ENCODE results near the gene TBC1D22A.

TBC1D22A gene

DNA sequence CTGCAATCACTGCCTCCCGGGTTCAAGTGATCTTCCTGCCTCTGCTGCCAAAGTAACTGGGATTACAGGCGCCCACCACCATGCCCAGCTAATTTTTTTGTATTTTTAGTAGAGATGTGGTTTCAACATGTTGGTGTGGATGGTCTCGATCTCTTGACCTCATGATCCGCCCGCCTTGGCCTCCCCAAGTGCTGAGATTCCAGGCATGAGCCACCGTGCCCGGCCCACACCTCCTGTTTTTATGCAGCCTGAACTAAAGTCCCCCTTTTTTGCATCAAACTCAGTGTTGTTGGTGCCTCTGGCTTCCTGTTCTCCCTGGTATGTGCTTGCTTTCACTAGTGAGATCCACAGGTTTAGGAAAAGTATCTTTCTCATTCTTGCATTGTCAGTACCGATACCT is 4.2 kb downstream of the TBC1D22A start:
- intact Hi-C loops (cut with micrococcal nuclease), result no loop called here
- Mint-ChIP-seq H3K36me3 (ENCODE audit: low read depth) (peaks cover 85% of the 10 kb centered on the region), H3K4me1 (ENCODE audit: low read depth) (peaks cover 85% of the 10 kb centered on the region), H3K4me3 (peak overlapping the region; percentile 32), H3K27me3 (no peaks in the 10 kb centered on the region), H3K27ac (peak overlapping the region; percentile 89), H3K9me3 (no peaks in the 10 kb centered on the region)

DNA sequence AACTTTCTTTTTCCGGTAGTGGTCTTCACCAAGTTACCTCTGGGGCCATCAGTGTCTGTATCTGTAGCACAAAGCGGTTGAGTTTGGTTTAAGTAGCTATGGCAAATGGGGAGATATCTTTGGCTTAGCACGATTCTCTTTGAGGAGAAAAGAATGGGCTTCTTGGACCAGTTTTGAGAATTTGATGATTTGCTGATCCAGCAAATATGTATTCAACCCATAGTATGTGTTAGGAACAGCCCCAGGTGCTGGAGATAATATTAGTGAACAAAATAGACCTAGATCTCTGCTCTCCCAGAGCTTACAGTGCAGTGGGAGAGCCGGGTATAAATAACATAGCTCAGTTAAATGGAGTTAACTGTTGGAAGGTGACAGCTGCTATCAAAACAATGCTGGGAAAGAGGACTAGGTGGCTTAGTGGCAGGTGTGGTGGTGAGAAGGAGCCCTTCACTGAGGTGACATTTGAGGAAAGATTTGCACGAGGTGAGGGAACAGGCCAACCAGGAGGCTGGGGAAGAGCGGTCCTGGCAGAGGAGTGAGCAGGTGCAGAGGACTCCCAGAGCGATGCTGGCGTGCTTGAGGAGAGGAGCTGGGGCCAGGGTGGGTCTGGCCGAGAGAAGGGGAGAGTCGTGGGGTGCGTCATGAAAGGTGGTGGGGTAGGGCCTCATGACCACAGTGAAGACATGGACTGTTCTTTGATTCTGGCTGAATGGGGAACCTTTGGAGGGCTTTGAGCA is 5.0 kb downstream of the TBC1D22A start:
- peaks cover 79% of the 10 kb centered on the region for H3K4me1 Mint-ChIP-seq (ENCODE audit: low read depth)
- H3K27me3 Mint-ChIP-seq, result no peaks in the 10 kb centered on the region
- peak overlapping the region; percentile 43 for H3K4me3 Mint-ChIP-seq
- H3K27ac Mint-ChIP-seq, result peak overlapping the region; percentile 89
- peaks cover 78% of the 10 kb centered on the region for H3K36me3 Mint-ChIP-seq (ENCODE audit: low read depth)
- H3K9me3 Mint-ChIP-seq, result no peaks in the 10 kb centered on the region
- intact Hi-C loops (cut with micrococcal nuclease), result no loop called here

DNA sequence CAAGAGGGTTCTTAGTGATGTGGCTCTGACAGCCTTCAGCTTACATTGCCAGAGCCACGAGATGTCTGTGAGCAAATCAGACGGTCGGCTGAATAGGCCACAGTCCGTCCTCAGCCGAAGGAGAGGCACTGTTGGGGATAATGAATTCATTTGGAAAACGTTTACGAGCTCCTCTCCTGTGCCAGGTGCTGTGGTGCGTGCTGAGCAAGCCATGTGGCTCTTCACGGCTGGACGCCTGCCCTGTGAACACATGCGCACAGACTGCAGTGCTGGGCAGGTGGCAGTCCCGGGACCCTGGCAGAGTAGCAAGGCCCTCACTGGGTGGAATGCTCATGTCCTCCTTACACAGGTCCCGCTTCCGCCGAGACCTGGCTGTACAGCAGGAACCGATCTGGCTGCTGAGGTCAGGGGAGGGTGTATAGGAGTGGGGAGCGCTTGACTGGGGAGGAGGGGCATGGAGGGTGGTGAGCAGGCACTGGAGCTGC is 6.8 kb downstream of the TBC1D22A start:
- H3K27ac Mint-ChIP-seq, result peak overlapping the region; percentile 89
- H3K4me1 Mint-ChIP-seq (ENCODE audit: low read depth), result peaks cover 85% of the 10 kb centered on the region
- peaks cover 72% of the 10 kb centered on the region for H3K36me3 Mint-ChIP-seq (ENCODE audit: low read depth)
- no peaks in the 10 kb centered on the region for H3K27me3 Mint-ChIP-seq
- intact Hi-C loops (cut with micrococcal nuclease), result no loop called here
- H3K9me3 Mint-ChIP-seq, result no peaks in the 10 kb centered on the region
- H3K4me3 Mint-ChIP-seq, result peak overlapping the region; percentile 39

DNA sequence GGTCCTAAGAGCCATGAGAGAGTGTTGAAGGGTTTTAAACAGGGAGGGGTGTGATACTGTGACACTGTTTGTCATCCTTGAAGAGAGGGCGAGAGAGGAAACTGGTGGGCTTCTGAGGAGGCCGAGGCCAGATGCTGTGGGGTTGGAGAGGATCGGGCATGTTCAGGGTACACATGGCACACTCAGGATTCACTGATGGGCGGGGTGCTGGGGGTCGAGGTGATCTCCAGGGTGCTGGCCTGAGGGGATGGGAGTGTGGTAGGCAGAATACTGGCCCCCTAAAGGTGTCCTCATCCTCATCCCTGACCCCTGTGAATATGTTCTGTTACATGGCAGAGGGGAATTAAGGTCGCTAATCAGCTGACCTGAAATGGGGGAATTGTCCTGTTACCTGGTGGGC is 7.3 kb downstream of the TBC1D22A start:
- peak overlapping the region; percentile 39 for H3K4me3 Mint-ChIP-seq
- intact Hi-C loops (cut with micrococcal nuclease), result loop anchor here (5.0 kb wide), 1 partner anchor 32 kb away; the partner anchor contains the start of gene CERK
- peaks cover 85% of the 10 kb centered on the region for H3K4me1 Mint-ChIP-seq (ENCODE audit: low read depth)
- H3K36me3 Mint-ChIP-seq (ENCODE audit: low read depth), result peaks cover 68% of the 10 kb centered on the region
- H3K27ac Mint-ChIP-seq, result peak overlapping the region; percentile 89
- no peaks in the 10 kb centered on the region for H3K9me3 Mint-ChIP-seq
- H3K27me3 Mint-ChIP-seq, result no peaks in the 10 kb centered on the region

DNA sequence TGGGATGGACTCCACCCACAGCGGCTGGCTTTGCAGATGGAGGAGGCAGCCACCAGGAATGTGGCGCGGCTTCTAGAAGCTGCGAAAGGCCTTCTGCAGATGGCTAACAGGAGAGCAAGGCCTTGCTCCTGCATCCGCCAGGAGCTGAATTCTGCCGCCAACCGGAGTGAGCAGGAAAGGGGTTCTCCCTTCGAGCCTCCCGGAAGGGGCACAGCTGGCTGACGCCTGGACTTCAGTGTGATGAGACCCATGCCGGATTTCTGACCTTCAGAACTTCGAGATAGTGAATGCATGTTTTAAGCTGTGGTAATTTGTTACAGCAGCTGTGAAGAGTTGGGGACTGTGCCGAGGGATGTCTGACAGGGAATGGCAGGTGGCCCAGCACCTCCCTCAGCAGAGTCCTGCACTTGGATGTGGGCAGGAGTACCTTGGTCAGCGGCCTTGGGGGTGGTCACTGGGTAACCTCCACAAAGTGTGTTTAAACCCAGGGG is 7.7 kb downstream of the TBC1D22A start:
- Mint-ChIP-seq H3K9me3 (no peaks in the 10 kb centered on the region), H3K4me3 (peak overlapping the region; percentile 62), H3K4me1 (ENCODE audit: low read depth) (peaks cover 85% of the 10 kb centered on the region), H3K27ac (peak overlapping the region; percentile 89), H3K36me3 (ENCODE audit: low read depth) (peaks cover 66% of the 10 kb centered on the region), H3K27me3 (no peaks in the 10 kb centered on the region)
- intact Hi-C loops (cut with micrococcal nuclease), result loop anchor here (5.0 kb wide), 1 partner anchor 33 kb away; the partner anchor contains the start of gene CERK

DNA sequence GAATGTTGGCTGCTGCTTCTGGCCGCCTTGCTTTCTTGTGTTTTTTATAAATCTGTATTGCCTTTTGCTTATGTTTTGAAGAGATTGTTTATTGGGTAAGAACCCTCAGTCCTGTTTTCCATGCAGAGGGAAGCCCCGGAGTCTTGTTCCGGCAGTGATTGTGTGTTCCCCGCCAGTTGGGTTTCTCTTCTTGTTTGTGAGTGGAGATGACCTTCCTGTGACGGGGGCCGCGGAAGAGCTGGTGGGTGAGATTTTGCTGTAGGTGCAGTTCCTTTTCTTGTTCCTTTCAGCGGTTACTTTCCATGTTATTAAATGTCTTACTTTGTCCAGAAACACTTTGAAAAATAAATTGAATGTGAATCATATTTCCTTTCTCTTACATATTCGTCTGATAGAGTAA is 8.3 kb downstream of the TBC1D22A start:
- H3K9me3 Mint-ChIP-seq, result no peaks in the 10 kb centered on the region
- peaks cover 85% of the 10 kb centered on the region for H3K4me1 Mint-ChIP-seq (ENCODE audit: low read depth)
- H3K4me3 Mint-ChIP-seq, result peak overlapping the region; percentile 62
- H3K27me3 Mint-ChIP-seq, result no peaks in the 10 kb centered on the region
- H3K27ac Mint-ChIP-seq, result peak overlapping the region; percentile 89
- H3K36me3 Mint-ChIP-seq (ENCODE audit: low read depth), result peaks cover 66% of the 10 kb centered on the region
- intact Hi-C loops (cut with micrococcal nuclease), result loop anchor here (5.0 kb wide), 1 partner anchor 33 kb away; the partner anchor contains the start of gene CERK

DNA sequence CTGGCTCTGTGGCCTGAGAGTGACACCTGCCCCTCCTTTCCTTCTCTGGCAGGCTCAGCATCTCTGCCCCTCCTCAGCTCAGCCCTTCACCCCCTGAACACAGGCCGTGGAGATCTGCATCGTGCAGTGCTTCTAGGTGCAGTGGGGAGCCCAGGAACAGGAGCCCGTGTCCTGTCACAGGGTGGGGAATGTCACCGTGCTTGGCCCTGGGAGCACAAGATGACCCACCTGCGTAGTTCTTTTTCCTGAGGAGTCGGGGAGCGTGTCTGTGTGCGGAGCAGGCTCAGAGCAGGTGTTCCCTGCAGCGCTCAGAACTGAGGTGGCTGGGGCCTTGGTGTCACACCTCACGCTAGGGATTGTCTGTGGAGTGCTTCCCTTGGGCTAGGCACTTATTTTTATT is 10.6 kb downstream of the TBC1D22A start:
- intact Hi-C loops (cut with micrococcal nuclease), result loop anchor here (5.0 kb wide), 1 partner anchor 36 kb away; the partner anchor contains the start of gene CERK
- H3K4me1 Mint-ChIP-seq (ENCODE audit: low read depth), result peaks cover 88% of the 10 kb centered on the region

DNA sequence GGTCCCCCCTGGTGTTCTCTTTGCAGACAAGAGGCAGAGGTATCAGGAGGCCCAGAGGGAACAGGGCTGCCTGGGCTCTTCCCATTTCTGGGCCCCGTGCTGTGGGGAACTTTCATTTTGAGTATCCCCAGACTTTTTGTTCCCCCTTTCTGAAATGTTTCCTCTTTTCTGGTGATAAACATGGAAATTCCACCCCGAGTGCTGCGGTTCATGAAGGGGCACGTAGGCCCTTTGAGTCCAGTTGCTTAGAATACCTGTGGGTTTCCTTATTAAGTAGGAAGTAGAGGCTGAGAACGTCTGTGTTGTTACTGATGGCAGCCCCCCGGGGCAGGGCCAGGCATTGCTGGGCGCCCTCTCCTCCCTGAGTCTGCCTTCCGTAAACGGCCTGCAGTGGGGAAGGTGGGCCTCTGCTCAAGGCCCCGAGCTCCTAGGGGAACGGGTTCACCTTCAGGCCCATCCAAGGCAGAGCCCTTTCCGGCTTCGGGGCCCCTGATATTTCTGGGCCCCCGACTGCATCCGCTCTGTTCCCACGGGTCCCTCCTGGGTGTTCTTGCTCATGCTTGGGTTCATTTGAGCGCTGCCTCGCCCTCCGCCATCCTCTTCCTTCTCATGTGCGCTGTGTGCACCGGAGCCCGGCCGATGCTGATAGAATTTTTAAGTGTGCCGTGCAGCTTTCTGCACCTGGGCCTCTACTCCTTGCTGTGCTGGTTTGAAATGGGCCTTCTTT is 12.0 kb downstream of the TBC1D22A start:
- H3K36me3 Mint-ChIP-seq (ENCODE audit: low read depth), result peaks cover 58% of the 10 kb centered on the region
- no peaks in the 10 kb centered on the region for H3K9me3 Mint-ChIP-seq
- peak overlapping the region; percentile 83 for H3K27ac Mint-ChIP-seq
- H3K4me1 Mint-ChIP-seq (ENCODE audit: low read depth), result peaks cover 79% of the 10 kb centered on the region
- intact Hi-C loops (cut with micrococcal nuclease), result loop anchor here (5.0 kb wide), 1 partner anchor 37 kb away; the partner anchor contains the start of gene CERK
- H3K4me3 Mint-ChIP-seq, result peak overlapping the region; percentile 63
- no peaks in the 10 kb centered on the region for H3K27me3 Mint-ChIP-seq

More for the DNA sequence above, 10.6 kb downstream of the TBC1D22A start:
- peak overlapping the region; percentile 14 for H3K4me3 Mint-ChIP-seq
- peaks cover 65% of the 10 kb centered on the region for H3K36me3 Mint-ChIP-seq (ENCODE audit: low read depth)
- H3K9me3 Mint-ChIP-seq, result no peaks in the 10 kb centered on the region
- H3K27me3 Mint-ChIP-seq, result no peaks in the 10 kb centered on the region
- peak overlapping the region; percentile 83 for H3K27ac Mint-ChIP-seq

DNA sequence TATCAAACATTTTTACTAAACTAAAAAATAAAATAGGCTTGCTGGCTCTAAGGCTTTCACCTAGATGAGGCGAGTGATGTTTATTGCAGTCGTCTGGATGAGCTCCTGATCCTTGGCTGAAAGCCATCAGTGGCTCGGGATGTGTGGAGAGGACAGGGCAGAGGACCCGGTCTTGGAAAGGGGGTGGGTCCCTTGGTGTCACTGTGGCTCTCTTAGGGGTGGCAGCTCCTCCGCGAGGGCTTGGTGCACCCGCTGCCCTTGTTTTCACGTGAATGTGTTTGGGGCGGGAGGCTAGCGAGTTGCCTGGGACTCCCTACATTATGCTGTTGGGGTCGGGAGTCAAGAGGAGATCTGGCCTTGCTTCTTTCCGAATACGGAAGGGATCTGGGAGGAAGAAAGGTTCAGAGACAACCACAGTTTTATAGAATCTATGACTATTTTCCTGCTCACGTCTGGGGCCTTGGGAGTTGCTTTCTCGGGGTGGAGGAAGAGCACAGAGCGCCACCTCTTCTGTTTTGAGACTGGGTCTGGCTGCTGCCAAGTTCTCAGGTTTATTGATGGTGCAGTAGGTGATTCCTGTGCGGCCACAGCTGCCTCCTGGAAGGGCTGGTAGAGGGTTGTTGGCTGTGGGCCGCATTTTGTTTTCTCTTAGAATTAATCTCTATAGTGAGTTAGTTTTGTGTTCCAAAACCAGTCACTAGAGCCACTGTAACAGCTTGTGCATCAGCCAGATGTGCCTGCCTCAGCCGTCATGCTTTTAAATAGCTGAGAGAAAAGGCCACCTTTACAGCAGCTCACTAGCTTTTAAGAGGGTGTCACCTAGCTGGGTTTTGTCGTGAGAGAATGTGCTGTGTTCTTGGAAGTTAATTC is 12.8 kb downstream of the TBC1D22A start:
- H3K36me3 Mint-ChIP-seq (ENCODE audit: low read depth), result peaks cover 58% of the 10 kb centered on the region
- H3K27me3 Mint-ChIP-seq, result no peaks in the 10 kb centered on the region
- intact Hi-C loops (cut with micrococcal nuclease), result loop anchor here (5.0 kb wide), 1 partner anchor 38 kb away; the partner anchor contains the start of gene CERK
- peak overlapping the region; percentile 83 for H3K27ac Mint-ChIP-seq
- peaks cover 78% of the 10 kb centered on the region for H3K4me1 Mint-ChIP-seq (ENCODE audit: low read depth)
- H3K4me3 Mint-ChIP-seq, result peak overlapping the region; percentile 48
- no peaks in the 10 kb centered on the region for H3K9me3 Mint-ChIP-seq

DNA sequence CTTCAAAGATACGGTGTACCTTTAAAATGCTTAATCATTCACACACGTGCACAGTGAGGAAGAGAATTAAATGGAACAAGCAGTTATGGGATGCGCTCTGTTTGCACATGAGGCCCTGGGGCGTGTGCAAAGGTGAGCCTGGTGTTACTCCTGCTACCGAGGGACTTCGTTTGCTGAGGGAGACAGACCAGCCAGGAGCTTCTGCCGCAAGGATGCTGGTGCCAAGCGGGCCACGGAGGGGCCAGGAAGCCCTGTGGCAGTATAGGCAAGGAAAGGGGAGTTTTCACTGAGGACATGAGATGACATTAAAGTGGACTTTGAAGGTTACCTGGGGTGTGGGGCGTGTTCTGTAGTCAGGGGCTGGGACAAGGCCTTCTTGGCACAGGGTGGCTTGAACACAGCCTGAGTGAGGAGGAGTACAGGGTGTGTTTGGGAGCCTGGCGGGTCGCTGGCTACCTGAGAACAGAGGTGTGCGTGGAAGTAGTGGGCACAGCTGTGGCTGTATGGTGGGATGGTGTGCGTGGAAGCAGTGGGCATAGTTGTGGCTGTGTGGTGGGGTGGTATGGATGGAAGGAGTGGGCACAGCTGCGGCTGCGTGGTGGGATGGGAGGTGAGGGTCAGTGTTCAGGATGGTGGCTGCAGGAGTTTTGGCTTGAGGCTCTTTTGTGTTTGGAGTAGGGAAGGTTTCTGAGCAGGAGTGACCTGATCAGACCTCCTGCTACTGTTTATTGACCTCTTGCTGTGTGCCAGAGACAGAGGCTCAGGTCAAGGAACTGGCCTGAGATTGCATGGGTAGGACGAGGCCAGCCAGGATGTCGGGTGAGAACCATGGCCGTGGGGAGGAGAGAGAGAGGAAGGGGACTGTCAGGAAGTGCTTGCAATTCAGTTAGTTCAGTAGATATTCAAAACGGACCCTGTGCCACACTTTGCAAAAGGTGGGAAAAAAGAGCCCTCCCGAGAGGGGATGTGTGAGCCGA is 13.7 kb downstream of the TBC1D22A start:
- H3K36me3 Mint-ChIP-seq (ENCODE audit: low read depth), result peaks cover 63% of the 10 kb centered on the region
- intact Hi-C loops (cut with micrococcal nuclease), result no loop called here
- peak overlapping the region; percentile 83 for H3K27ac Mint-ChIP-seq
- H3K4me1 Mint-ChIP-seq (ENCODE audit: low read depth), result peaks cover 80% of the 10 kb centered on the region
- H3K4me3 Mint-ChIP-seq, result peak overlapping the region; percentile 53
- no peaks in the 10 kb centered on the region for H3K9me3 Mint-ChIP-seq
- no peaks in the 10 kb centered on the region for H3K27me3 Mint-ChIP-seq

DNA sequence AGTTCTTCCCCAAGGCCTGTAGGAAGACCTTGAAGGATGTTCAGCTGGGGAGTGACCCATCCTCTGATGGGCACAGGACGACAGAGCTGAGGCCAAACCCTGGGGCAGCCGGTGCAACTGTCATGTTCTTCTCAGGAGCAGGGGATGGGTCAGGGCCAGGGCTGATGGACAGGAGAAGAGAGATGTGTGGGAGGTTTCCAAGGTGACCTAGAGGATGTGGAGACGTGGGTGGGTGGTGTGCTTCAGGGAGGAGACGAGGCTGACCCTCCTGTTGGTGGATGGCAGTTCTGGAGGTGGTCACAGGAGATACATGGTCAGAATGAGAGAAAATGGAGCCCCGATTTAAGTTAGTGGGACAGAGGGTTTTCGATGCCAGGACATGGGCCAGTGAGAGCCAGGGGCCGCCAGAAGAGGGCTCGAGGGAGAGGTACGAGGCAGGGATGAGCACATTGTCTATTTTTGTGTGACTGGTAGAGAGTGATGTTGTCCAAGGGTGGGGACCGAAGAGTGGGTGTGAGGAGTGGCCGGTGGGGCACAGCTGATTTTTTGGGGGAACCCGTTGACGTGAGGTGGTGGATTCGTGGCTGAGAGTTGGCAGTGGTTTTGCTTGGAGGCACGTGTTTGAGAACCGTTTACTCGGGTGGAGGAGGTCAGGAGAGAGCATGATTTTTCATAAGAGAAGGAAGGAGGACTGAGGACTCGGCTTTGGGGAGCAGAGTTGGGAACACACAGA is 14.6 kb downstream of the TBC1D22A start:
- Mint-ChIP-seq H3K27me3 (no peaks in the 10 kb centered on the region), H3K4me1 (ENCODE audit: low read depth) (peaks cover 85% of the 10 kb centered on the region), H3K4me3 (peak overlapping the region; percentile 53), H3K36me3 (ENCODE audit: low read depth) (peaks cover 72% of the 10 kb centered on the region), H3K9me3 (no peaks in the 10 kb centered on the region), H3K27ac (peak overlapping the region; percentile 83)
- intact Hi-C loops (cut with micrococcal nuclease), result no loop called here

DNA sequence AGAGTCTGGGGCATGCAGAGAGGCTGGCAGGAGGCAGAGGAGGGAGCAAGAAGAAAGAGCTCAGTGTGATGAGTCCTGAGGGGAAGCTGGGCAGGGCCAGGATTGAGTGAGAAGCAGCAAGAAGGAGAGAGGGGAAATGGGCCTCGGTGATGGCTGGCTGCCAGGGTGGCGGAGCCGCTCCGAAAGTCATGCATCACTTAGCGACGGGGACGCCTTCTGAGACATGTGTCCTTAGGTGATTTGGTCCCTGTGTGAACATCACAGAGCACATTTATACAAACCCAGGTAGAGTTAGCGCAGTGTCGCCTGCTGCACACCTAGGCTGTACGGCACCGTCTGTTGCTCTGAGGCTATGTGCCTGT is 15.1 kb downstream of the TBC1D22A start:
- H3K27ac Mint-ChIP-seq, result peak overlapping the region; percentile 83
- H3K36me3 Mint-ChIP-seq (ENCODE audit: low read depth), result peaks cover 76% of the 10 kb centered on the region
- no peaks in the 10 kb centered on the region for H3K9me3 Mint-ChIP-seq
- no peaks in the 10 kb centered on the region for H3K27me3 Mint-ChIP-seq
- peaks cover 89% of the 10 kb centered on the region for H3K4me1 Mint-ChIP-seq (ENCODE audit: low read depth)
- H3K4me3 Mint-ChIP-seq, result peak overlapping the region; percentile 53
- intact Hi-C loops (cut with micrococcal nuclease), result no loop called here
